ENCODE data around the gene PSMD10.

PSMD10 gene, protein sequence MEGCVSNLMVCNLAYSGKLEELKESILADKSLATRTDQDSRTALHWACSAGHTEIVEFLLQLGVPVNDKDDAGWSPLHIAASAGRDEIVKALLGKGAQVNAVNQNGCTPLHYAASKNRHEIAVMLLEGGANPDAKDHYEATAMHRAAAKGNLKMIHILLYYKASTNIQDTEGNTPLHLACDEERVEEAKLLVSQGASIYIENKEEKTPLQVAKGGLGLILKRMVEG

GRCh38 chrX:108091264-108091877, at the start of gene PSMD10, which contains the start of gene ATG4A:
PSMD10 (minus strand) TSS chrX:108091542; CDS start chrX:108091520, 22 bp downstream.
ATG4A (plus strand) TSS chrX:108091778; CDS start chrX:108091827, 49 bp downstream.
- Histone ChIP-seq H3K9me3 (ENCODE audit: control insufficient read depth, insufficient read depth, low read length) (no peaks in the 10 kb centered on the region), H3K4me1 (ENCODE audit: control insufficient read depth, insufficient read depth, low read length) (no peaks in the 10 kb centered on the region)

DNA sequence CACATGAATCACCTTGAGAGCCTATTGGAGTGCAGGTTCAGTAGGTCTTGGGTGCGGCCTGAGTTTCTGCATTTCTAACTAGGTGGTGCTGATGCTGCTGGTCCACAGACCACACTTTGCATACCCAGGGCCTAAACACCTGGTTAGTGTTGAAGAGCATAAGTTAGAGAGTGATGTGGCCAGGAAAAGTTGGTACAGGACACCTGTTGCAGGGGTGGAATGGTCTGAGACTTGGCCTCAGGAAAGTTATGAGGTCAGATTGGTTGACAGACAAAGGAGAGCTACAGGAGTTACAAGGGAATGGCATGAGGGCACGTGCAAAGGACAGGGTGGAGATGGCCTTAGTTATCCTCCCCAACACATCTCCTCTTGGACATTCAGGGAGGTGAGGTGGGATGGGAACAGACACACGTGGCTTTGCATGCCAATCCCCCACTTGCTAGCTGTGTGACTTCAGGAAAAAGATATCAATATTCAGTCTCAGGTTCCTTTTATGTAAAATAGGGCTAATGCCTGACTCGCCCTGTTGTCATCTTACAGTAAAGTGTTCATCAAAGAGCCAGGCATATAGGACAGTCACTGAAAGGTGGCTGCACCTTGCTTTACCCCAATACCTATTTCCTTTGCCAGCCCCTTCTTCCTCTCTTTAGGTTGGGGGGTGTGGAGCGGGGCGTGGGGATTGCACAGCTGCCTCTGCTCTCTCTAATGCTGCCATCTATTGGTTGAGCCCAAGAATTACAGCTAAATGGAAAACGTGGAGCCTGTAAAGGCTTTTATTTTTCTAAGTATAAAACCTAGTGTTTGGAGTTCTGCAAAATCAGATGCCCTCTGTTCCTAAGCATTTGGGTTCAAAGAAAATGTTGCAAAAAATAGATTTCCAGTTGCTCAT, 47.7 kb upstream of the PSMD10 start:
- H3K27me3 ChIP-seq (ENCODE audit: control insufficient read depth, insufficient read depth, low read length) = no peaks in the 10 kb centered on the region
- H3K9me3 ChIP-seq (ENCODE audit: control insufficient read depth, insufficient read depth, low read length) = no peaks in the 10 kb centered on the region
- H3K9ac ChIP-seq (ENCODE audit: low read depth, low read length) = no peak overlapping the region
- no peak overlapping the region for H3K27ac ChIP-seq (ENCODE audit: low read depth, low read length)
- H3K4me3 ChIP-seq (ENCODE audit: low read depth, low read length) = no peak overlapping the region
- H3K36me3 ChIP-seq (ENCODE audit: control insufficient read depth, insufficient read depth, low read length) = no peaks in the 10 kb centered on the region
- no peaks in the 10 kb centered on the region for H3K4me1 ChIP-seq (ENCODE audit: control insufficient read depth, insufficient read depth, low read length)

More at GRCh38 chrX:108091264-108091877, at the start of gene PSMD10, which contains the start of gene ATG4A:
- H3K27ac ChIP-seq (ENCODE audit: low read depth, low read length) = peak within 1 kb of the TSS; percentile 85
- H3K27me3 ChIP-seq (ENCODE audit: control insufficient read depth, insufficient read depth, low read length) = 0 out of 2 replicates have a peak, but pooled peaks cover 7% of the 10 kb centered on the region
- H3K36me3 ChIP-seq (ENCODE audit: control insufficient read depth, insufficient read depth, low read length) = peaks cover 26% of the 10 kb centered on the region
- peak within 1 kb of the TSS; percentile 86 for H3K9ac ChIP-seq (ENCODE audit: low read depth, low read length)
- H3K4me3 ChIP-seq (ENCODE audit: low read depth, low read length) = peak within 1 kb of the TSS; percentile 94

DNA sequence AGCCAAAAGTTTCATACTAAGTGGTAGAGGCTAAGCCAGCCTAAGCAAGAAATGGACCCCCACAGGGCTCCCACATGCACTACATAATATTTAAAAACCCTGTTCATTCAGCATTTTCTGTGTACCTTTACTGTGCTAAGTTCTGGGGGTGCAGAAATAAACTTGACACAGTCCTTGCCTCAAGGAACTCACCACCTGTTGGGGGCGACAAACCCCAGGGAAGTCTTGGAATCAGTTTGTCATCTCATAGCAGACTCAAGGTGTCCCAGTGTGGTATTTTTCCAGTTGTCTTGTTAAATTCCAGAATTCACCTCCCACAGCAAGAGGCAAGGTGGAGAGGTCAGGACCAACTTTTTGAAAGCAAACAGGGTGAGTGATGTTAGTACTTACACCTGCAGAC, 43.4 kb upstream of the PSMD10 start:
- H3K9ac ChIP-seq (ENCODE audit: low read depth, low read length) = no peak overlapping the region
- no peaks in the 10 kb centered on the region for H3K36me3 ChIP-seq (ENCODE audit: control insufficient read depth, insufficient read depth, low read length)
- no peak overlapping the region for H3K4me3 ChIP-seq (ENCODE audit: low read depth, low read length)
- no peak overlapping the region for H3K27ac ChIP-seq (ENCODE audit: low read depth, low read length)
- H3K27me3 ChIP-seq (ENCODE audit: control insufficient read depth, insufficient read depth, low read length) = no peaks in the 10 kb centered on the region
- 0 out of 2 replicates have a peak, but pooled peaks cover 5% of the 10 kb centered on the region for H3K4me1 ChIP-seq (ENCODE audit: control insufficient read depth, insufficient read depth, low read length)
- no peaks in the 10 kb centered on the region for H3K9me3 ChIP-seq (ENCODE audit: control insufficient read depth, insufficient read depth, low read length)

- no peak overlapping the region for H3K9ac ChIP-seq (ENCODE audit: low read depth, low read length)
- 0 out of 2 replicates have a peak, but pooled peaks cover 5% of the 10 kb centered on the region for H3K4me1 ChIP-seq (ENCODE audit: control insufficient read depth, insufficient read depth, low read length)
- no peak overlapping the region for H3K27ac ChIP-seq (ENCODE audit: low read depth, low read length)
- 0 out of 2 replicates have a peak, but pooled peaks cover 6% of the 10 kb centered on the region for H3K27me3 ChIP-seq (ENCODE audit: control insufficient read depth, insufficient read depth, low read length)
- H3K36me3 ChIP-seq (ENCODE audit: control insufficient read depth, insufficient read depth, low read length) = no peaks in the 10 kb centered on the region
- no peaks in the 10 kb centered on the region for H3K9me3 ChIP-seq (ENCODE audit: control insufficient read depth, insufficient read depth, low read length)
- no peak overlapping the region for H3K4me3 ChIP-seq (ENCODE audit: low read depth, low read length)
These were observed 41.5 kb upstream of the PSMD10 start for GRCh38 chrX:108132876-108133275.

- Histone ChIP-seq H3K9me3 (ENCODE audit: control insufficient read depth, insufficient read depth, low read length) (no peaks in the 10 kb centered on the region), H3K4me1 (ENCODE audit: control insufficient read depth, insufficient read depth, low read length) (peaks cover 10% of the 10 kb centered on the region), H3K4me3 (ENCODE audit: low read depth, low read length) (no peak overlapping the region), H3K36me3 (ENCODE audit: control insufficient read depth, insufficient read depth, low read length) (no peaks in the 10 kb centered on the region), H3K9ac (ENCODE audit: low read depth, low read length) (no peak overlapping the region), H3K27me3 (ENCODE audit: control insufficient read depth, insufficient read depth, low read length) (0 out of 2 replicates have a peak, but pooled peaks cover 6% of the 10 kb centered on the region), H3K27ac (ENCODE audit: low read depth, low read length) (no peak overlapping the region)
These were observed 40.7 kb upstream of the PSMD10 start for GRCh38 chrX:108132034-108132433.

- Histone ChIP-seq H3K36me3 (ENCODE audit: control insufficient read depth, insufficient read depth, low read length) (no peaks in the 10 kb centered on the region), H3K9ac (ENCODE audit: low read depth, low read length) (no peak overlapping the region), H3K27ac (ENCODE audit: low read depth, low read length) (no peak overlapping the region), H3K4me3 (ENCODE audit: low read depth, low read length) (no peak overlapping the region), H3K9me3 (ENCODE audit: control insufficient read depth, insufficient read depth, low read length) (no peaks in the 10 kb centered on the region), H3K27me3 (ENCODE audit: control insufficient read depth, insufficient read depth, low read length) (0 out of 2 replicates have a peak, but pooled peaks cover 6% of the 10 kb centered on the region), H3K4me1 (ENCODE audit: control insufficient read depth, insufficient read depth, low read length) (peaks cover 16% of the 10 kb centered on the region)
These were observed 40.1 kb upstream of the PSMD10 start for GRCh38 chrX:108131471-108131870.

GRCh38 chrX:108130889-108131288, 39.5 kb upstream of the PSMD10 start:
- H3K9me3 ChIP-seq (ENCODE audit: control insufficient read depth, insufficient read depth, low read length) = no peaks in the 10 kb centered on the region
- H3K9ac ChIP-seq (ENCODE audit: low read depth, low read length) = no peak overlapping the region
- H3K27me3 ChIP-seq (ENCODE audit: control insufficient read depth, insufficient read depth, low read length) = 0 out of 2 replicates have a peak, but pooled peaks cover 6% of the 10 kb centered on the region
- peaks cover 20% of the 10 kb centered on the region for H3K4me1 ChIP-seq (ENCODE audit: control insufficient read depth, insufficient read depth, low read length)
- no peaks in the 10 kb centered on the region for H3K36me3 ChIP-seq (ENCODE audit: control insufficient read depth, insufficient read depth, low read length)
- no peak overlapping the region for H3K27ac ChIP-seq (ENCODE audit: low read depth, low read length)
- no peak overlapping the region for H3K4me3 ChIP-seq (ENCODE audit: low read depth, low read length)

DNA sequence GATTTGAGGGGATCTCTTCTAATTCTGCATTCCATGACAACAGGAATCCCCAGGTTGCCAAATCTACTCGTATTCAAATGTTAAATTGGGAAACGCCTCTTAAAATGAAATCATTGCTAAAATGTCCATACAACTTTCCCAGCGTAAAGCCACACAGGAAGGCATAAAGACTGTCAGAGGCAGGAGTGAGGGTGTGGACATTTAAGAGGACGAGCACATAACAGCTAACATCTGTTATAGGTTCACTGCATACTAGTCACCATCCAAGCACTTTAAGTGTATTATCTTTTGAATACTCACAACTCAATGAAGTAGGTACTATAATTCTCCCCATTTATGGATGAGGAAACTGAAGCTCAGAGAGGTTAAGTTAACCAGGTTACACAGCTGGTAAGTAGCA, 35.8 kb upstream of the PSMD10 start:
- Histone ChIP-seq H3K9me3 (ENCODE audit: control insufficient read depth, insufficient read depth, low read length) (no peaks in the 10 kb centered on the region), H3K4me3 (ENCODE audit: low read depth, low read length) (peak overlapping the region; percentile 1; the same call in 1 of the 2 replicates), H3K36me3 (ENCODE audit: control insufficient read depth, insufficient read depth, low read length) (no peaks in the 10 kb centered on the region), H3K27me3 (ENCODE audit: control insufficient read depth, insufficient read depth, low read length) (peaks cover 6% of the 10 kb centered on the region; the same call in 1 of the 2 replicates), H3K4me1 (ENCODE audit: control insufficient read depth, insufficient read depth, low read length) (peaks cover 27% of the 10 kb centered on the region), H3K9ac (ENCODE audit: low read depth, low read length) (0 out of 2 replicates have a peak overlapping the region, but pooled peaks have one; percentile 16), H3K27ac (ENCODE audit: low read depth, low read length) (peak overlapping the region; percentile 23)

DNA sequence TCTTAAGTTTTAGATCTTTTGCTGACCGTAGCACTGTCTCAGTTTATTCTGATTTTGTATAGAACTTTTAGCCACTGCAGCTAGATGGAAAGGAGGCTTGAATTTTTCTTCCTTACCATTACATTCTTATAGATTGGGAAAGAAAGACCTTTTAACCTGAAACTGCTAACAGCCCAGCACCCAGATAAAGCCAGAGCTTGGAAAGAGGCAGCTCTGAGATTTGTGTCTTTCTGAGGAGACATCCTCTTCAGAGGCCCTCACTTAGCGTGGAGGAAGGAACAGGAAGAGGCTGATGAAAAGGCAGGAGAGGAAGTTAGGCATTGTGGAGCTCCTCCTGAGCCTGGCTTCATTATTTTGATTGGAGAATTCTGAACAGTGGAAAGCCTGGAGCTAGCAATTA, 35.3 kb upstream of the PSMD10 start:
- Histone ChIP-seq H3K4me1 (ENCODE audit: control insufficient read depth, insufficient read depth, low read length) (peaks cover 29% of the 10 kb centered on the region), H3K4me3 (ENCODE audit: low read depth, low read length) (peak overlapping the region; percentile 1; the same call in 1 of the 2 replicates), H3K9ac (ENCODE audit: low read depth, low read length) (peak overlapping the region; percentile 6; the same call in 1 of the 2 replicates), H3K36me3 (ENCODE audit: control insufficient read depth, insufficient read depth, low read length) (no peaks in the 10 kb centered on the region), H3K27ac (ENCODE audit: low read depth, low read length) (peak overlapping the region; percentile 71), H3K9me3 (ENCODE audit: control insufficient read depth, insufficient read depth, low read length) (no peaks in the 10 kb centered on the region), H3K27me3 (ENCODE audit: control insufficient read depth, insufficient read depth, low read length) (peaks cover 6% of the 10 kb centered on the region; the same call in 1 of the 2 replicates)

- Histone ChIP-seq H3K27ac (ENCODE audit: low read depth, low read length) (no peak overlapping the region), H3K9me3 (ENCODE audit: control insufficient read depth, insufficient read depth, low read length) (no peaks in the 10 kb centered on the region), H3K4me3 (ENCODE audit: low read depth, low read length) (no peak overlapping the region), H3K36me3 (ENCODE audit: control insufficient read depth, insufficient read depth, low read length) (no peaks in the 10 kb centered on the region), H3K4me1 (ENCODE audit: control insufficient read depth, insufficient read depth, low read length) (peaks cover 27% of the 10 kb centered on the region), H3K9ac (ENCODE audit: low read depth, low read length) (no peak overlapping the region), H3K27me3 (ENCODE audit: control insufficient read depth, insufficient read depth, low read length) (peaks cover 4% of the 10 kb centered on the region; the same call in 1 of the 2 replicates)
These were observed 32.4 kb upstream of the PSMD10 start for GRCh38 chrX:108123591-108124366.
